Measurements from ENCODE around the gene EXOG. TPM values are rescaled to one million over a fixed set of nuclear protein-coding genes. Genes with fewer than 3 reads are reported as not detected.

The EXOG gene
- polyA plus RNA-seq, 1 experiment: 19.3 TPM

- CTCF ChIA-PET: no interaction called here
- DNase-seq (ENCODE audit: low read depth, low spot score): no peak
- Histone ChIP-seq H3K27ac (ENCODE audit: low read depth, low read length) (no peak overlapping the region), H3K4me3 (ENCODE audit: low read depth, low read length) (no peak overlapping the region), H3K27me3 (ENCODE audit: control insufficient read depth, insufficient read depth, low read length) (peaks cover under 1% of the 10 kb centered on the region), H3K9me3 (ENCODE audit: control insufficient read depth, insufficient read depth, low read length) (no peaks in the 10 kb centered on the region; the same call in 1 of the 2 replicates)
- POLR2A ChIA-PET: no interaction called here
- TF ChIP-seq CTCF (IDR thresholded peaks at IDR 0.05; ENCODE audit: low read depth, low read length): no peak
These were observed 77.0 kb downstream of the EXOG start for GRCh38 chr3:38573111-38573510.

- H3K4me3 ChIP-seq (ENCODE audit: low read depth, low read length): no peak overlapping the region
- no peak overlapping the region for H3K27ac ChIP-seq (ENCODE audit: low read depth, low read length)
- ChIA-PET CTCF (no interaction called here), POLR2A (no interaction called here)
- DNase-seq (ENCODE audit: low read depth, low spot score): no peak
- peaks cover 4% of the 10 kb centered on the region for H3K27me3 ChIP-seq (ENCODE audit: control insufficient read depth, insufficient read depth, low read length)
- no peak for TF ChIP-seq CTCF (IDR thresholded peaks at IDR 0.05; ENCODE audit: low read depth, low read length)
- no peaks in the 10 kb centered on the region; the same call in 1 of the 2 replicates for H3K9me3 ChIP-seq (ENCODE audit: control insufficient read depth, insufficient read depth, low read length)
These were observed 77.4 kb downstream of the EXOG start for GRCh38 chr3:38573556-38573955.

- no peak overlapping the region for H3K27ac ChIP-seq (ENCODE audit: low read depth, low read length)
- ChIA-PET POLR2A (no interaction called here), CTCF (no interaction called here)
These were observed 78.5 kb downstream of the EXOG start for GRCh38 chr3:38574411-38575278.

GRCh38 chr3:38575279-38575843 is 79.2 kb downstream of the EXOG start:
- no peak for DNase-seq (ENCODE audit: low read depth, low spot score)
- Histone ChIP-seq H3K27me3 (ENCODE audit: control insufficient read depth, insufficient read depth, low read length) (peaks cover 4% of the 10 kb centered on the region), H3K9me3 (ENCODE audit: control insufficient read depth, insufficient read depth, low read length) (no peaks in the 10 kb centered on the region; the same call in 1 of the 2 replicates), H3K27ac (ENCODE audit: low read depth, low read length) (no peak overlapping the region), H3K4me3 (ENCODE audit: low read depth, low read length) (no peak overlapping the region)
- TF ChIP-seq CTCF (IDR thresholded peaks at IDR 0.05; ENCODE audit: low read depth, low read length): no peak
- ChIA-PET POLR2A (no interaction called here), CTCF (no interaction called here)

More at GRCh38 chr3:38574411-38575278, 78.5 kb downstream of the EXOG start:
- no peaks in the 10 kb centered on the region; the same call in 1 of the 2 replicates for H3K9me3 ChIP-seq (ENCODE audit: control insufficient read depth, insufficient read depth, low read length)
- no peak for DNase-seq (ENCODE audit: low read depth, low spot score)
- TF ChIP-seq CTCF (IDR thresholded peaks at IDR 0.05; ENCODE audit: low read depth, low read length): no peak
- H3K27me3 ChIP-seq (ENCODE audit: control insufficient read depth, insufficient read depth, low read length): peaks cover 4% of the 10 kb centered on the region
- no peak overlapping the region for H3K4me3 ChIP-seq (ENCODE audit: low read depth, low read length)

Small RNA genes lying within 50 kb of the gene (small RNA-seq; reads per million reads assigned to genes)
- not detected for gene RF00019 (ENCODE audit: insufficient read length, low read depth)

Other genes starting within 250 kb of the EXOG start
- gene SLC22A13, start 230.5 kb upstream of the EXOG start, polyA plus RNA-seq (2011; rRNA removed): 0.15 and 0.19 TPM in 2 replicates
- gene SLC22A14, start 214.0 kb upstream of the EXOG start, polyA plus RNA-seq (2011; rRNA removed): not detected in 2 replicates
- gene XYLB, start 149.6 kb upstream of the EXOG start, polyA plus RNA-seq (2011; rRNA removed): 3.1 and 4.0 TPM in 2 replicates
- gene ACVR2B, start 42.5 kb upstream of the EXOG start, polyA plus RNA-seq (2011; rRNA removed): 0.82 and 1.0 TPM in 2 replicates
- 0.63 and 1.4 TPM in 2 replicates for gene SCN5A, start 153.3 kb downstream of the EXOG start, polyA plus RNA-seq (2011; rRNA removed)

All from AG04450 (cell line).